ENCODE results near the gene PITPNM1. TPM values are rescaled to one million over a fixed set of nuclear protein-coding genes. Genes with fewer than 3 reads are reported as not detected.
A peak's percentile ranks its signal among the peaks of the same experiment; 100 is the strongest.

The PITPNM1 gene
- total RNA-seq, 1 donor from 2014 or later, result 11.5 TPM

DNA sequence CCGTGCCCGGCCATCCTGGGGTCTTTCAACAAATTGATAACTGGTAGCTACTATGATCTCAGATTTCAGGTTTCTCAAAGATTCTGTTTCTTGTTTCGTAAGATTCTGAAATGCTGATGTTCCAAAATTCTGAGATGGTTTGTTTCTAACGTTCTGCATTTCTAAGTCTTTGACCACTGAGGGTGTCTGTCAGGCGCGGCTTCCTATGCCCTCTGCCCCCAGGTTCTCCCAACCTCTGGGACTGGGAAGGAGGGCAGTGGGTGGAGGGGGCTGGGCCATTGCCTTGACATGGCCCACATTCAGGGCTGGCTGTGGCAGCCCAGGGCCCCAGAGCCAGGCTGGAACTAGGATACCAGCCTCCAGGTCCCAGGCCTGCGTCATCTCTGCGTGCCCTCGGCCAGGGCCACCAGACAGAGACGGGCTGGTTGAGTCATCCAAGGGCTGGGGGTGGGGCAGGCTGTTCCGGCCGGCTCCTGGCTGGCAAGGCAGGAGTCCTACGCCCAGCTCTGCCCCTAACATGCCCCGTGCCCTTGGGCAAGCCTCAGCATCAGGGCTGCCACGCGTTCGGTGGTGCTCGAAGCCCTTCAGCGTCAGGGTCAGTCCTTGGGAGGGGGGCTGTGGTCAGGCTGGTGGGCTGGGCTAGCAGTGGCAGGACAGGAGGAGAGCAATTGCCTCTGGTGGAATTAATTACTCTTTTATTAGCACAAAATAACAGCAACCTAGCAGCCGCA, 41.3 kb downstream of the PITPNM1 start:
- H3K27ac Mint-ChIP-seq (ENCODE audit: unreplicated experiment), result no peak overlapping the region
- no peak for DNase-seq (ENCODE audit: low spot score)
- H3K9me3 Mint-ChIP-seq (ENCODE audit: unreplicated experiment), result no peaks in the 10 kb centered on the region
- peak overlapping the region; percentile 67 for H3K4me3 Mint-ChIP-seq (ENCODE audit: unreplicated experiment)
- H3K4me1 Mint-ChIP-seq (ENCODE audit: unreplicated experiment), result peaks cover 10% of the 10 kb centered on the region
- TF ChIP-seq, protein P1, sequence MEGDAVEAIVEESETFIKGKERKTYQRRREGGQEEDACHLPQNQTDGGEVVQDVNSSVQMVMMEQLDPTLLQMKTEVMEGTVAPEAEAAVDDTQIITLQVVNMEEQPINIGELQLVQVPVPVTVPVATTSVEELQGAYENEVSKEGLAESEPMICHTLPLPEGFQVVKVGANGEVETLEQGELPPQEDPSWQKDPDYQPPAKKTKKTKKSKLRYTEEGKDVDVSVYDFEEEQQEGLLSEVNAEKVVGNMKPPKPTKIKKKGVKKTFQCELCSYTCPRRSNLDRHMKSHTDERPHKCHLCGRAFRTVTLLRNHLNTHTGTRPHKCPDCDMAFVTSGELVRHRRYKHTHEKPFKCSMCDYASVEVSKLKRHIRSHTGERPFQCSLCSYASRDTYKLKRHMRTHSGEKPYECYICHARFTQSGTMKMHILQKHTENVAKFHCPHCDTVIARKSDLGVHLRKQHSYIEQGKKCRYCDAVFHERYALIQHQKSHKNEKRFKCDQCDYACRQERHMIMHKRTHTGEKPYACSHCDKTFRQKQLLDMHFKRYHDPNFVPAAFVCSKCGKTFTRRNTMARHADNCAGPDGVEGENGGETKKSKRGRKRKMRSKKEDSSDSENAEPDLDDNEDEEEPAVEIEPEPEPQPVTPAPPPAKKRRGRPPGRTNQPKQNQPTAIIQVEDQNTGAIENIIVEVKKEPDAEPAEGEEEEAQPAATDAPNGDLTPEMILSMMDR (IDR thresholded peaks at IDR 0.05; ENCODE audit: unreplicated experiment), result no peak
- no peaks in the 10 kb centered on the region for H3K36me3 Mint-ChIP-seq (ENCODE audit: low read depth, unreplicated experiment)
- H3K27me3 Mint-ChIP-seq (ENCODE audit: unreplicated experiment), result peaks cover 5% of the 10 kb centered on the region

DNA sequence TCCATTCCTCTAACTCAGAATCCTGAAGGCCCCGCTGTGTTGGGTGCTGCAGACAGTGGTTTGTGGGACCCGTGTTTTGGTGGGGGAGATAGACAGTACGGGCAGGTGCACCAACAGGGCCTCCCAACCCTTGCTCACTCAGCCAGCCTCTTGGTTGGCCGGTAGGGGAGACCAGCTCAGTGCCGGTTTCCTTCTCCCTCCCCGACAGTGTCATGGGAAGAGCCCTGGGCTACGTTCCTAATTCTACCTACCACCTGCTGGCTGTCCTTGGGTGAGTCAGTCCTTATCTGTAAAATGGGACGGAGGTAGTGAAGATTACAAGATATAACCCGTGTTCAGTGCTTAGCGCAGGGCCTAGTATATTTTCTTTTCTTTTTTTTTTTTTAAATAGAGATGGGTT, 42.0 kb downstream of the PITPNM1 start:
- peaks cover 9% of the 10 kb centered on the region for H3K27me3 Mint-ChIP-seq (ENCODE audit: unreplicated experiment)
- TF ChIP-seq, protein P1 (IDR thresholded peaks at IDR 0.05; ENCODE audit: unreplicated experiment), result no peak
- no peak overlapping the region for H3K4me3 Mint-ChIP-seq (ENCODE audit: unreplicated experiment)
- DNase-seq (ENCODE audit: low spot score), result no peak
- H3K27ac Mint-ChIP-seq (ENCODE audit: unreplicated experiment), result no peak overlapping the region
- peaks cover 7% of the 10 kb centered on the region for H3K4me1 Mint-ChIP-seq (ENCODE audit: unreplicated experiment)
- no peaks in the 10 kb centered on the region for H3K36me3 Mint-ChIP-seq (ENCODE audit: low read depth, unreplicated experiment)
- no peaks in the 10 kb centered on the region for H3K9me3 Mint-ChIP-seq (ENCODE audit: unreplicated experiment)

DNA sequence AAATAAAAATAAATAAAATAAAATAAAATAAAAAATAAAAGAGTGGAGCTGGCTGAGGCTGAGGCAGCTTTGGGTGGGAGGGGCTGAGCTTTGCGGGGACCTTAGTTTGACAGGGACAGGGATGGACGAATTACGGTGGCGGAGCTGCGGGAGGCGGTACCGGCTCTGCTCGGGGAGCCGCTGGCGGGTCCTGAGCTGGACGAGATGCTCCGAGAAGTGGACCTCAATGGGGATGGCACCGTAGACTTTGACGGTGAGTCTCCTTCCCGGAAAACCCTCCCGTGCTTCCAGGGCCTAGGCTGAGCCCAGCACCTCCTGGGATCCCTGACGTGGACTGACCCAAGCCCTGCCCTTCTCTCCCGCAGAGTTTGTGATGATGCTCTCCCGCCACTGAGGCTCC, 46.9 kb downstream of the PITPNM1 start:
- Mint-ChIP-seq H3K4me1 (ENCODE audit: unreplicated experiment) (peaks cover 2% of the 10 kb centered on the region), H3K36me3 (ENCODE audit: low read depth, unreplicated experiment) (no peaks in the 10 kb centered on the region), H3K9me3 (ENCODE audit: unreplicated experiment) (no peaks in the 10 kb centered on the region), H3K4me3 (ENCODE audit: unreplicated experiment) (no peak overlapping the region), H3K27ac (ENCODE audit: unreplicated experiment) (no peak overlapping the region), H3K27me3 (ENCODE audit: unreplicated experiment) (peaks cover 10% of the 10 kb centered on the region)
- DNase-seq (ENCODE audit: low spot score), result no peak
- TF ChIP-seq, protein P1 (IDR thresholded peaks at IDR 0.05; ENCODE audit: unreplicated experiment), result no peak

DNA sequence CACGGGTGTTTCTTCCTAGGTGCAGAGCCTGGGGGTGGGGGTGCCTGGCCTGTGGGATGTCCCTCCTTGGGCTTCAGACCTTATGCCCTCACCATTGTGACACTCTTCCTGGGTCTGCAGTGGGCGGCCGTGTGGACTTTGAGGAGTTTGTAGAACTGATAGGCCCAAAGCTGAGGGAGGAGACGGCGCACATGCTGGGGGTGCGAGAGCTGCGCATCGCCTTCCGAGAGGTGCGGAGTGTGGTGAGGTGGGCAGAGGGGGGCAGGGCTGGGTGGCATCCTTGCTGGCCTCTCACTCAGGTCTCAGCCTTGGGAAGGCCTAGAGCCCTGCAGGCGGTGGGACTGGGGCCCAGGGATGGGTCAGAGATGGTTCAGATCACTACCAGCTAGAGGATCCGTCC, 47.7 kb downstream of the PITPNM1 start:
- Mint-ChIP-seq H3K36me3 (ENCODE audit: low read depth, unreplicated experiment) (no peaks in the 10 kb centered on the region), H3K4me1 (ENCODE audit: unreplicated experiment) (peaks cover 2% of the 10 kb centered on the region), H3K4me3 (ENCODE audit: unreplicated experiment) (no peak overlapping the region), H3K27ac (ENCODE audit: unreplicated experiment) (no peak overlapping the region), H3K27me3 (ENCODE audit: unreplicated experiment) (peaks cover 10% of the 10 kb centered on the region), H3K9me3 (ENCODE audit: unreplicated experiment) (no peaks in the 10 kb centered on the region)
- DNase-seq (ENCODE audit: low spot score), result no peak
- TF ChIP-seq, protein P1 (IDR thresholded peaks at IDR 0.05; ENCODE audit: unreplicated experiment), result no peak

DNA sequence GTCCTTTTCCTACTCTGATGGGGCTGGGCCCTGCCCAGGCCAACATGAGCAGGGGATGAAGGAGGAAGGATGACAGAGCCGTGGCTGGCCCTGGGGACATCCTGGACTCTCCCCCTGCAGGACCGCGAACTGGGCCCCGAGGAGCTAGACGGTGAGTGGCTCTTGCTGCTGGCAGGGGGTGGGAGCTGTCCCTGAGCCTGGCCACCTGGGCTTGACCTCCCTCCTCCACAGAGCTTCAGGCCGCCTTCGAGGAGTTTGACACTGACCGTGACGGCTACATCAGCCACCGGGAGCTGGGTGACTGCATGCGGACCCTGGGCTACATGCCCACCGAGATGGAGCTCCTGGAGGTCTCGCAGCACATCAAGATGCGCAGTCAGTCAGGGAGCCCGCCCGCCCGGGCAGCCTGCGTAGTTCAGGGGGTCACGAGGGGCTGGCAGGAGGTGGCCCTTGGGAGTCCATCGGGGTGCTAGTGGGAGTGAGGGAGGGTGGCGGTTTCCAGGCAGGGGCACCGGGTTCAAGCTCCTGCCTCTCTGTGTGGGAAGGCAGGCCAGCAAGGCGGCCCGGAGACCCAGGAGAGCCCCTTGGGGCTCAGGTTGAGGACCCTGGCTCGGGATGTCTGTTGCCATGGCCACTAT, 49.0 kb downstream of the PITPNM1 start:
- Mint-ChIP-seq H3K9me3 (ENCODE audit: unreplicated experiment) (no peaks in the 10 kb centered on the region), H3K36me3 (ENCODE audit: low read depth, unreplicated experiment) (no peaks in the 10 kb centered on the region), H3K4me1 (ENCODE audit: unreplicated experiment) (peaks cover 2% of the 10 kb centered on the region), H3K4me3 (ENCODE audit: unreplicated experiment) (no peak overlapping the region), H3K27ac (ENCODE audit: unreplicated experiment) (no peak overlapping the region), H3K27me3 (ENCODE audit: unreplicated experiment) (peaks cover 13% of the 10 kb centered on the region)
- no peak for DNase-seq (ENCODE audit: low spot score)
- TF ChIP-seq, protein P1 (IDR thresholded peaks at IDR 0.05; ENCODE audit: unreplicated experiment), result no peak
